Posterior vena cava (tissue), 2 donors: Measurements from ENCODE around the gene CIART. TPM values are rescaled to one million over a fixed set of nuclear protein-coding genes. Genes with fewer than 3 reads are reported as not detected.
A peak's percentile ranks its signal among the peaks of the same experiment; 100 is the strongest.

Experiments
- DNase-seq: peaks from one replicate; pipeline ENCODE4 v3.0.0-alpha.2; 2020; ENCODE audit warnings: low spot score
- intact Hi-C, 2 donors: fragments of 100-400 bp; cut with DNase I; formaldehyde crosslinking; loops; one replicate each; pipeline versions ENCODE4 v1.14.1 to v1.14.2; 2022 to 2023
- total RNA-seq, 2 donors: library from RNA; stranded (reverse); fragmentation: NEBNext Ultra II Directional; extraction: Animal tissue kit (Norgen Biotek cat#: 25700); gene quantifications; one replicate each; pipeline ENCODE4 v1.2.1, GENCODE V29; 2021
- donor health status: DM: yes; HTN: yes; CAD: no.
- donor health status: DM: yes; HTN: yes; CAD: no.

Gene CIART
- total RNA-seq, 2 donors from 2014 or later = 6.7 to 9.1 TPM

GRCh38 chr1:150259758-150260669 is 22.3 kb upstream of the CIART start:
- peak; percentile 41 for DNase-seq
- intact Hi-C loops = no loop called here

GRCh38 chr1:150261367-150261766 is 21.0 kb upstream of the CIART start:
- peak; percentile 55 for DNase-seq
- intact Hi-C loops = no loop called here

- DNase-seq = peak; percentile 50
- intact Hi-C loops = loop anchor here in 1 of 2 donors (1.0 kb wide), 1 partner anchor 22 kb away; no protein-coding TSS in a partner anchor
Measured at GRCh38 chr1:150262388-150263320, 19.7 kb upstream of the CIART start.

DNA sequence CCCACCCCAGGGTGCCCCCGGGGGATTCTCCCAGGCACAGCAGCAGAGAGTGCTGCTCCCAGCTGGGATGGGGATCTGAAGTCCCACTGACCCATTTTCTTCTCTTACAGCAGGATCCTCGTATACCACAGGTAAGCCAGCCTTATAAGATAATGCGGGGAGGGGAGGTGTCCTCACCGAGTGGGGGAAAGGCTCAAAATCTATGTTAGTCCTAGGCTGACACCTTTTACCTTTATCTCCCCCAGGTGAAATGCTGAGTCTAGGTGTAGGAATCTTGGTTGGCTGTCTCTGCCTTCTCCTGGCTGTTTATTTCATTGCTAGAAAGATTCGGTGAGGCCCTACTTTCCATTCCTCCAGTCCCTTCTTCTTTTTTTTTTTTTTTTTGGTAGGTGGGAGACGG is 18.8 kb upstream of the CIART start:
- DNase-seq = peak; percentile 41
- intact Hi-C loops = no loop called here

GRCh38 chr1:150267896-150268295 is 14.5 kb upstream of the CIART start:
- DNase-seq = no peak
- intact Hi-C loops = no loop called here

DNA sequence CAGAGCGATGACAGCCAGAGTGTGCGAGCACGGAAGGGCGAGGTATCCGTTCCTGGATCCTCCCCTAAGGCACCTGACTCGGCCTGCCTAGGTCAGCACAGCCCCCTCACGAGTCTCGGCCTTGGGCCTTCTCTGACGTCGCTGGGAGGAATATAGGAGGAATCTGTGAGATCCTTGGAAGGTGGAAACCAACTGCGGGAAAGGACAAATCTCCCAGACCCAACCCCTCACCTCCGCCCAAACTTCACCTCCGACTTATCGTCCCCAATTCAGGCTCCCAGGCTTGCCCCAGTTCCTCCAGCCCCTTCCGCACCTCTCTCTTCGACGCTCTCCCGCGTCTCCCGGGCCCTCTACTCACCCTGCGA is 14.0 kb upstream of the CIART start:
- intact Hi-C loops = no loop called here

GRCh38 chr1:150268705-150269403 is 13.5 kb upstream of the CIART start, which contains the start of gene APH1A:
TSS of gene APH1A (minus strand) at chr1:150269016. CDS start at chr1:150268810, 206 bp downstream.
- intact Hi-C loops = no loop called here
- peak; percentile 99 for DNase-seq

More for the DNA sequence above, 14.0 kb upstream of the CIART start:
- no peak for DNase-seq

GRCh38 chr1:150269451-150269850 is 12.9 kb upstream of the CIART start:
- no peak for DNase-seq
- intact Hi-C loops = no loop called here

GRCh38 chr1:150271291-150271959 is 10.9 kb upstream of the CIART start:
- intact Hi-C loops = no loop called here
- DNase-seq = no peak

DNA sequence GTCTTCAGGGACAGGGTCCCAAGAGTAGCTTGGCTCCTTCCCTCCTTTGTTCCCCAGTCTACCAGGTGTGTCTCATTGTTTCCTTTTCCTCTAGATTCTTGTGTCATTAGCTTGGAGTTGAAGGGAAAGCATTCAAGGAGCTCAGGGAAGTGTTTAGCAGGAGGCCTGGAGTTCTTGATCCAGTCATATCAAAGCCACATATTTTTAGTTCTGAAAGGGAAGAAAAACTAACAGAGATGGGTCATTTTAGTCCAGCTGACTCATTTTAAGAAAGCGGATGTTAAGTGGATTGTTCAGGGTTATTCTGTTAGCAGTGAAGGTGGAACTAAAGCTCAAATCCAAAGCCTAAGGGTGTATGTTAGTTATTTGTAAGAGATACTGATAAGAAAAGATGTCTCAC is 9.0 kb upstream of the CIART start:
- no peak for DNase-seq
- intact Hi-C loops = no loop called here

DNA sequence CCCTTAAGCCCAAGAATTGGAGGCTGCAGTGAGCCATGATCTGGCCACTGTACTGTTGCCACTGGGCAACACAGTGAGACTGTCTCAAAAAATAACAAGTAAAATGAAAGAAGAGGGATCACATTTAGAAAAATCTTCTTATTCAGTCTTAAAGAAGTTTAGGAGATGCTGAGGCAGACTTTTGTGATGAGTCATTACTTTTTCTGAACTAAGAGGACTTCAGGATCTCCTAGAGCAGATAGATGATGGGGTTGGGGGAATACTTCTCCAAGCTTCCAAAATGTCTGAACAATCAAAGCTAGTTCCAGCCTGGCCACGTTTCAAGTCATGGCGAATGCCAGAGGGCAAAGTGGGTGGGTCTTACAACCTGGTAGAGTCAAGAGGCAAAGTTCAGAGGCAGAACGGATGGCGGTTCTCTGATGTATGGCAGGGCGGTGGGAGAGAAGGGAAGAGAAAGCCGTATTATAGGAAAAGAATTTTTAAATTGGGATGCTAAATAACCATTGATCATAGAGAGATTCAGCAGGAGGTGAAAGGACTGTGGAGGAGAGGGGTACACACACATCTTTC is 2.1 kb upstream of the CIART start:
- intact Hi-C loops = no loop called here
- DNase-seq = no peak

- peak; percentile 90 for DNase-seq
Measured at GRCh38 chr1:150281221-150281757, 1.1 kb upstream of the CIART start.

GRCh38 chr1:150282558-150282958 is 204 bp downstream of the CIART start:
- intact Hi-C loops = no loop called here
- no peak for DNase-seq

More at GRCh38 chr1:150281221-150281757, 1.1 kb upstream of the CIART start:
- intact Hi-C loops = no loop called here

DNA sequence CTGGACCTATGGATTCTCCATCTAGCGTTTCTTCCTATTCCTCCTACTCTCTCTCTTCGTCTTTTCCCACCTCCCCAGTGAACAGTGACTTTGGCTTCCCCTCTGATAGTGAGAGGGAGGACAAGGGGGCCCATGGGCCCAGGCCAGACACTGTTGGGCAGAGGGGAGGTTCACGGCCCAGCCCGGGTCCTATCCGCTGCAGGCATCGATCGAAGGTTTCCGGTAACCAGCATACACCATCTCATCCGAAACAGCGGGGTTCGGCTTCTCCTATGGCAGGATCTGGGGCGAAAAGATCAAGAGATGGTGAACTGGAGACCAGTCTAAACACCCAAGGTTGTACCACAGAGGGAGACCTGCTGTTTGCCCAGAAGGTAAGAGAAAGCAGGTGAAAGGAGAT is 906 bp downstream of the CIART start:
- intact Hi-C loops = no loop called here

DNA sequence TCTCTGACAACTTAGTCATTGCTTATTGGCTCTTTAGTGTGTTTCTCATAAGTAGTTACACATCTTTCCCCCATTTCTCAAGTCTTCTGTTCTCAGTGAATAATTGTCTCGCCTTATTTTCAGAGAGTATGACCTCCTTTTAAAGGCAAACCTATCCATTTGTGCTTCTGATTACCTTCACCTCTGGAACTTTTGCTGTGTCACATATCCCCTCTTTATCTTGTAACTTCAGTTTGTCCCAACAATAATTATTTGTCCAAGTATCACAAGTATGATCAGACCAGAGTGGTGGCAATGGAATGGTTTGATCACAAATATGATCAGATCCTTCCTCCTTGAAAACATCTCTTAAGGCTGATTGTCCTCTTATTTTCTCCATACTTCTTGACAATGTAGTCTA is 6.0 kb downstream of the CIART start:
- no peak for DNase-seq
- intact Hi-C loops = no loop called here

More for the DNA sequence above, 906 bp downstream of the CIART start:
- DNase-seq = no peak

DNA sequence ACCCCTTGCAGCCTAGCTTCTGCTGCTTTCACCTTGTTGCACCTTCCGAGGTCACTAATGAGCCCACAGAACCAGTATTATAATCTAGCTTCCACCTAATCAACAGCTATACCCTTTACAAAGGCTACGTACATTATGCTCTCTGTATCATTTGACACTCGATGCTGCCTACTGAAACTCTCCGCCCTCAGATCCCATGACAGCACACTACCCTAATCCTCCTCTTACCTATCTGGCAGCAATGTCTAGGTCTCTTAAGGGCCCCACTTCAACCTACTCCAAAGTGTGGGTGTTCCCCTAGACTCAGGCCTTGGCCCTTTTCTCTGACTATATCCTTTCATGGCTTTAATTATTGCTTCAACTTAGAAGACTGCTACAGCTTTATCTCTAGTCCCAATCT is 6.5 kb downstream of the CIART start:
- intact Hi-C loops = no loop called here

GRCh38 chr1:150293433-150294253 is 11.3 kb downstream of the CIART start, which contains the start of gene MRPS21:
TSS of gene MRPS21 (plus strand) at chr1:150293861. CDS start at chr1:150294367, 506 bp downstream.
- DNase-seq = peak; percentile 96
- intact Hi-C loops = no loop called here

More for the DNA sequence above, 6.5 kb downstream of the CIART start:
- DNase-seq = no peak
